ENCODE results near the gene KRT40.

Gene KRT40

DNA sequence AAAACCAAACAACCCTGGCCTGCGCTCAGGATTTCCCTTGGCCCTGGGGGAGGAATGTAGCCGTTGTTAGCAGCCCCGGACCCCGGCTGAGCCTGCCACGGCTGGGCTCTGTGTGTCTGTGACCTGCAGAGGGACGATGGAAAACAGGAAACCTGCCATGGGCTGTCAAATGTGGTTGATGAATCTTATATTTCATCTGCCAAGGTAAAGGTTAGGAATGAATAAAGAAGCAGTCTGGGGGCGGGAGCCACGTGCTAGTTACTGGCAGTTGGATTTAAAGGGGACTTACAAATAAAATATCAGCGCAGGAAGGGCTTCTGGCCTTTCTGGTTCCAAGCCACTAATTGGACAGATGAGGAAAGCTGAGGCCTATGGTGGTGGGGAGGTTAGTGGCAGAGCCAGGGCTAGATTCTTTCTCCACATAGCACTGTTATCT lies 46.7 kb downstream of the KRT40 start, which contains the start of gene KRT23:
TSS of gene KRT23 (minus strand) at position 263 of the 436 bp plus-strand sequence. CDS start 1,043 bp downstream, outside the sequence.
- H3K27ac ChIP-seq (ENCODE audit: low read depth, low read length) = no peak within 1 kb of the TSS
- H3K36me3 ChIP-seq (ENCODE audit: control insufficient read depth, insufficient read depth, low read length) = no peaks in the 10 kb centered on the region
- peaks cover 11% of the 10 kb centered on the region for H3K4me1 ChIP-seq (ENCODE audit: control insufficient read depth, insufficient read depth, low read length)
- H3K9me3 ChIP-seq (ENCODE audit: control insufficient read depth, insufficient read depth, low read depth, low read length) = no peaks in the 10 kb centered on the region
- no peak within 1 kb of the TSS; the same call in 1 of the 2 replicates for H3K4me3 ChIP-seq (ENCODE audit: low read depth, low read length)
- no peaks in the 10 kb centered on the region for H3K27me3 ChIP-seq (ENCODE audit: control insufficient read depth, insufficient read depth, low read length)
- H3K9ac ChIP-seq (ENCODE audit: low read length) = no peak within 1 kb of the TSS

DNA sequence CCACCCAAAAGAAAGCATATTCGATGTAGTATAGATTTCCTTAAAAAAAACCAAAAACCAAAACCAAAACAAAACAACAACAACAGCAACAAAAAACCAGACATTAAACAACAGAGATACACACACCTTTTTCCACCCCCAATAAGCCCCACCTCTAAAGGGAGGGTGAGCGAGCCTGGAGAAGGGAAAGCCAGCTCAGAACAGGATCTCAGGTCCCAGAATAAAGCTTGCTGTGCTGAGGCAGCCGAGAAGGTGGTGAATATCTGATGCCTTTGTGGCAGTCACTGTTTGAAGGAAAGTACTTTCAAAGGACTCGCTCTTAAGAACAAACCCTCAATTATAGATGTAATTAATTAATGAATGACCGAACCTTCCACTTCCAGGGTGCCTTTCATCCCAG lies 47.1 kb downstream of the KRT40 start:
- Histone ChIP-seq H3K4me1 (ENCODE audit: control insufficient read depth, insufficient read depth, low read length) (peaks cover 11% of the 10 kb centered on the region), H3K9ac (ENCODE audit: low read length) (no peak overlapping the region), H3K4me3 (ENCODE audit: low read depth, low read length) (no peak overlapping the region; the same call in 1 of the 2 replicates), H3K36me3 (ENCODE audit: control insufficient read depth, insufficient read depth, low read length) (no peaks in the 10 kb centered on the region), H3K9me3 (ENCODE audit: control insufficient read depth, insufficient read depth, low read depth, low read length) (no peaks in the 10 kb centered on the region), H3K27ac (ENCODE audit: low read depth, low read length) (no peak overlapping the region), H3K27me3 (ENCODE audit: control insufficient read depth, insufficient read depth, low read length) (no peaks in the 10 kb centered on the region)

DNA sequence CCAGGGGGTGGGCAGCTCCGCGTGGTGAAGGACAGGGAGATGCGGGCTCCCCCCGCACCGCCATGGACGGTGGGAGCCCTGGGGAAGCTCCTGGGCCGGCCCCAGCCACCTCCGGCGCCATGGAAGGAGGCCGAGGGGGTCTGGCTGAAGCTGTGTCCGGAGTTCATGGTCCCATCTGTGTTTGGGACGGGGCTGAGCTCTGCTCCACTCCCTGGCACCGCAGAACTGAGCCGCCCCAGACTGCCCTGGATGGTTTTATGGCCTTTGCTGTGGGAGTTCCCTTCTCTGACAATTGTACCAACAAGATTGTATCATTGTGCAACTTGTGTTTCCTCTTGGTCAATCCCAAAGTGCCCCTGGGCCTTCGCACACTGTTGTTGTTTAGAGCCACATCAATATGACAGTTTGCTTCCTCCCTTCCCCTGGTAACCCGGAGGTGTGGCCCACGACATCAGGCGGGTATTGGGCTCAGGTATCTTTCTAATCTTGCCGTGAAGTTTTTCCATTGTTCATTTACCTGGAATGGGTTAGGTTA lies 47.6 kb downstream of the KRT40 start:
- Histone ChIP-seq H3K4me1 (ENCODE audit: control insufficient read depth, insufficient read depth, low read length) (peaks cover 11% of the 10 kb centered on the region), H3K9ac (ENCODE audit: low read length) (no peak overlapping the region), H3K27ac (ENCODE audit: low read depth, low read length) (no peak overlapping the region), H3K9me3 (ENCODE audit: control insufficient read depth, insufficient read depth, low read depth, low read length) (no peaks in the 10 kb centered on the region), H3K36me3 (ENCODE audit: control insufficient read depth, insufficient read depth, low read length) (no peaks in the 10 kb centered on the region), H3K27me3 (ENCODE audit: control insufficient read depth, insufficient read depth, low read length) (no peaks in the 10 kb centered on the region), H3K4me3 (ENCODE audit: low read depth, low read length) (no peak overlapping the region)

DNA sequence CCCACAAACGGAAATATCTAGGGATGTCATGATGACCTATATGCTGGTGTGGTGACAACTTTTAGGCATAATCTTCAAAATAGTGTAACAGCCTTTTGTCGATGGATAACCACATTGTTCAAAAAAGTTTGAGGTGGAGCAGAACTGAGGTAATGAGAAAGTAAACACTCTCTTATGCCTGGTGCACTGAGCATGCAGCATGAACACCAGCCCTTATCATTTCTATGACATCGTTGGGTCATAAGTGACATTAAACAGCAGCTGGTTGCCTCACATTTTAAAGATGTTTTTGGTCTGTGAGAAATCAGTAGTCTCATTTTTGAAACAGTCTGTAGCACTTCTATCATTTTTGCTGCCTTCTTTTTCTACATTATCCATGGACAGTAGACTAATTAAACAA lies 48.5 kb downstream of the KRT40 start:
- Histone ChIP-seq H3K9ac (ENCODE audit: low read length) (no peak overlapping the region), H3K36me3 (ENCODE audit: control insufficient read depth, insufficient read depth, low read length) (no peaks in the 10 kb centered on the region), H3K4me3 (ENCODE audit: low read depth, low read length) (no peak overlapping the region), H3K4me1 (ENCODE audit: control insufficient read depth, insufficient read depth, low read length) (peaks cover 11% of the 10 kb centered on the region), H3K27ac (ENCODE audit: low read depth, low read length) (no peak overlapping the region), H3K27me3 (ENCODE audit: control insufficient read depth, insufficient read depth, low read length) (no peaks in the 10 kb centered on the region), H3K9me3 (ENCODE audit: control insufficient read depth, insufficient read depth, low read depth, low read length) (no peaks in the 10 kb centered on the region)

DNA sequence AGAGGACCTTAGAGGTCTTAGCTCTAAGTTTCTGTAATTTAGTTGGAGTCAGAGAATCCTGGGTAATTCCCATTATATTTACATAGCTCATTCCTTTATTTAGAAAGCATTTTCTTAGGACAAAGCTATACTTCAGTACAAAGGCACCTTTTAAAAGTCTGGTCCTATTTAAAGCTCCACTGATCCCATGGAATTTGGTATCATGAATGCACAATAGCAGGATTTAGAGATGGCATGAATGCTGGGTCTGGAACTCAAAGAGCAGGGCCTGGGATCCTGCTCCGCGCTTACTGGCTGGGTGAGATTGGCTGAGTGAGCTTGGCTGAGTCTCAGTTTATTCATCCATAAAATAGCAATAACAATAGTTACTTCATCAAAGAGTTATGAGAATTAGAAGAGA lies 51.5 kb downstream of the KRT40 start:
- peaks cover 11% of the 10 kb centered on the region for H3K4me1 ChIP-seq (ENCODE audit: control insufficient read depth, insufficient read depth, low read length)
- no peaks in the 10 kb centered on the region for H3K36me3 ChIP-seq (ENCODE audit: control insufficient read depth, insufficient read depth, low read length)
- no peak overlapping the region for H3K4me3 ChIP-seq (ENCODE audit: low read depth, low read length)
- H3K9ac ChIP-seq (ENCODE audit: low read length) = no peak overlapping the region
- H3K9me3 ChIP-seq (ENCODE audit: control insufficient read depth, insufficient read depth, low read depth, low read length) = no peaks in the 10 kb centered on the region
- H3K27me3 ChIP-seq (ENCODE audit: control insufficient read depth, insufficient read depth, low read length) = no peaks in the 10 kb centered on the region
- no peak overlapping the region for H3K27ac ChIP-seq (ENCODE audit: low read depth, low read length)

DNA sequence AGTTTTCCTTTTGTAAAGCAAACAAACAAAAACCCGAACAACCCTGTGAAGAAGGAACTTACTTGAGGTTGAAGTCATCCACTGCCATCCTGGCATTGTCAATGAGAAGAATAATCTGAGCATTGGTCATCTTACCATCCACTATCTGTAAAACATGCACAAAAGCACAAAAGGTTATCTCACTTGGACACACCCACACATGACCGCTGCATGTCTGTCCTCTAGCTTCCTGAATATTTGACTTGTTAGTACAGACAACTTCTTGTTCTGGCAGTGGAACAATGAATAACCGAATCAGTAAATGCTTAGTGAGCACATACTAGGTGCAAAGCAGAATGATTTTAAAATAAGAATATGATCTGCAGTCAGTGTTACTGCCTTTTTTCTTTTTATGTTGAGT lies 52.8 kb downstream of the KRT40 start:
- Histone ChIP-seq H3K27ac (ENCODE audit: low read depth, low read length) (no peak overlapping the region), H3K36me3 (ENCODE audit: control insufficient read depth, insufficient read depth, low read length) (no peaks in the 10 kb centered on the region), H3K4me1 (ENCODE audit: control insufficient read depth, insufficient read depth, low read length) (peaks cover 5% of the 10 kb centered on the region), H3K4me3 (ENCODE audit: low read depth, low read length) (no peak overlapping the region), H3K9ac (ENCODE audit: low read length) (no peak overlapping the region), H3K27me3 (ENCODE audit: control insufficient read depth, insufficient read depth, low read length) (no peaks in the 10 kb centered on the region), H3K9me3 (ENCODE audit: control insufficient read depth, insufficient read depth, low read depth, low read length) (no peaks in the 10 kb centered on the region)
